Stimulated activated CD8-positive, alpha-beta memory T cell treated with anti-CD3 and anti-CD28 coated beads, Interleukin-7, amount 100 ng/mL, for 48 hours (primary cell): ENCODE data around the gene SPAG9.

ENCODE experiments used
- DNase-seq, 2 donors: peaks; one replicate each; pipeline ENCODE4 v3.0.0-alpha.2; 2020; ENCODE audit warnings: low read depth in 1 of 2; ENCODE audit errors: extremely low read depth in 1 of 2

The SPAG9 gene

GRCh38 chr17:50922721-50923405 is 197.8 kb downstream of the SPAG9 start:
- DNase-seq = no peak

DNA sequence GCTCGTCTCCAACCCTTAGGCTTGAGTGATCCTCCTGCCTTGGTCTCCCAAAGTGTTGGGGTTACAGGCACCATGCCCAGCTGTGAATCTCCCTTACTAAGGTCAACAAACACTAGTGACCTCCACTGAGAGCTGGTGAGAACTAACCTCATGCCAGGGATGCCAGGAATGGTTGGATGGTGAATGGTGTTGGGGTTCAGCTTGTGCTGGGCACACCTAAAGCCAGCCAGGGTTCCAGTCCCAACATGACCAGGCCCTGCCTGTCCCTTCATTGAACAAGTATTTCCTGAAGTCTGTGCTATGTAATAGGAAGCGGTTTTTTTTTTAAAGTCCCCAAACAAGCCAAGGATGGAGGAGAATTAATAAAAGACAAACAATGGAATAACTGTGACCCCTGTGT is 198.6 kb downstream of the SPAG9 start:
- DNase-seq = no peak

DNA sequence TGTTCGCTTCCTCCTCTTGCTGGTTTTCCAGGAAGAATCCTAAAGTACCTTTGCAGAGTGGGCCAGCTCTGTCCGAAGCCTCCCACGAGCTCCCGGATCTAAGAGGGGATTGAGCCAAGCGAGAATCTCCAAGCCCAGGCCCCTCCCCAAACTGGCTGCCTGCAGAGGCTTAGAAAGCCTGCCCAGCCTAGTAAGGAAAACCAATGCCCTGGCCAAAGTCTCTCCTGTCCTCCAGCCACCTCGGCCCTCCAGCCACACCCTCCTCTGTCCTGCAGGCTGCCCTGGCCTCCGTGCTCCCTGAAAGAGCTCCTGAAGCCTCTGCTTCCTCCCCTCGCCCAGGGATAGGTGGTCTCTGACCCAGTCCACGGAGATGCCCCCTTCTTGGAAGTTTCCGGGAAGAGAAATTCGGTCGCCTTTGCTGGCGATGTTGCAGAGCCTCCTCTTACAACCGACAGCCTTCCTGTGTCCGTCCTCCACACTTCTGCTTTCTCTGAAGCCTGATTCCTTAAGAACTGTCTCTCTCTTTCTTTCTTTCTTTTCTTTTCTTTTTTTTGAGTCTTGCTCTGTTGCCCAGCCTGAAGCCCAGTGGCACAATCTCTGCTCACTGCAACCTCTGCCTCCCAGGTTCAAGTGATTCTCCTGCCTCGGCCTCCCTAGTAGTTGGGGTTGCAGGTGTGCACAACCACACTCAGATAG is 199.6 kb downstream of the SPAG9 start:
- DNase-seq = no peak

- no peak for DNase-seq
Measured at GRCh38 chr17:50920041-50920410, 200.6 kb downstream of the SPAG9 start.

- DNase-seq = peak; percentile 48 to 80
Measured at GRCh38 chr17:50919321-50920040, 201.2 kb downstream of the SPAG9 start.

GRCh38 chr17:50918933-50919296 is 201.8 kb downstream of the SPAG9 start:
- peak in 1 of 2 donors; percentile 54 for DNase-seq

DNA sequence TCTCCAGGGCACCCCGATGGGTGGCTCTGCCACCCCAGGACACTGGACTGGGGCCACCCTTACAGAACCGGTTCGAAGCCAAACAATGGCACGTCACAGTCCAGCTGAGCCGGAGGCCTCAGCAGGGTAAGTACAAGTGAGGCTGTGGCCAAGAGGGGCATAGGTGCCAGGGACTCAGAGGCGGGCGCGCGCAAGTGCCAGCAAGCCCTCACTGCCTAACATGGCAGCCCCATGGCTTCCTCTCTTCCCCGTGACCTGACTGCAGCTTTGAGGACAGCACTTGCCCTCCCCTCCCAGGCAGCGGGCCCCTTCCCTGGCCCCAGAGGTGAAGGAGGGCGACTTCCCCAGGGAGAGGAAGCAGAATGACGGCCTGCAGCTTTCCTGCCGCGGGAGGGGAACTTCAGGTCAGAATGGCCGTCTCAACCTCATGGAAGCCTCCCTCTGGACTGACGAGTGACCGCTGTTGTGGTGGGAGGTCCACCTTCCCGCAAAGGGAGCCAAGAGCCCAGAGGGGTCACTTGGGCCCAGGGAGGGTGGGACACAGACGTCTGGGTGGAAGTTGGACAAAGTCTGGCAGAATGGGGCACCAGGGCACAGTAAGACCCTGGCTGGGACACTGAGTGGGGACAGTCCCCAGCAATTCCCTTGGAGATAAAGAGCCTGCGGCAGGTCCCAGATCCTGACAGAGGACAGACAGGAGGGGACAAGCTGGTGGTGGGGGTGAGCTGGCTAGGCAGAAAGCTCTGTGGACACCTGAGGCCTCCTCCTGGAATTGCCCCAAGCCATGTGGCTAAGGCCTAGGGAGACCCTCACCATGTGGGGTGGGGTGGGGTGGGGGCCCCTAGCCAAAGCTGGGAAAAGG is 202.4 kb downstream of the SPAG9 start:
- DNase-seq = no peak

DNA sequence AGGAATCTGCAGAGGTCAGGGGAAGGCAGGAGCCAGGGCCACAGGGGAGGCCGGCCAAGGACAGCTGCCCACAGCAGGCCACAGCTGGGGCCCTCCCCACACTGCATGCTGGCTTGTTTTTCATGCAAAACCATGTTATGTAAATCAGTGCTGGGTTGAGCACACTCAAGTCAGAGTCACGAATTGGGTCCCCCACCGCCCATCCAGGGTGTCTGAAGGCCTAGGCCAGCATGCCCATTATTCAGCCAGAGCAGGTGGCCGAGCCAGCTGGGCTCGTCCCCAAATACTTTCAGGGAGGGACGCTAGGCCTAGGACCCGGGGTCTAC is 203.3 kb downstream of the SPAG9 start:
- no peak for DNase-seq

GRCh38 chr17:50916708-50917417 is 203.8 kb downstream of the SPAG9 start:
- DNase-seq = no peak

DNA sequence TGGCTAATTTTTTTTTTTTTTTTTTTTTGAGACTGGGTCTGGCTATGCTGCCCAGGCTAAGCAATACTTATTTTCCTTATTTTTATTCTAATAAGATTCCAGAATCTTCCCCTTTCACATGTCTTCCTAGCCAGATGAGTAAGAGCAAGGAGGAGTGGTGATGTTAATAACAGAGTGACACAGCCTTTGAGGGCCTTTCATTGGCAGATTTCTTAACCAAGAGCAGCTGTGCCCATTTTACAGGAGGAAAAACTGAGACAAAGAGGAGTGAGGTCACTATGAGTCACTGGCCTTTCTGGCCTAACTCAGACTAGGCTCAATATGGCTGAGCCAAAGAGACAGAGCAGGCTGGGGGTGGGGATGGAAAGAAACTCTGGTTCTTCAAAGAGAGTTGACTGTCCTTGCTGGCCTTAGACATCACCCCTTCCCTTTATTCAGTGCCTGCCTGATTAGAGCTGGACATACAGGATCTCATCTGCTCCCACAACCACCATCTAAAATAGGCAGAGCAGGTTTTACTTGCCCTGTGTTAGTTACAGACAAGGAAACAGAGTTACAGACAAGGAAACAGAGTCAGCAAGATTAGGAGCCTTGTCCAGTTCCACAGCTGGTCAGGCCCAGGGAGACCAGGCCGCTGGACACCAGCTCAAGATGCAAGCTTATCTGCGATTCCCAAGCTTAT is 204.5 kb downstream of the SPAG9 start:
- no peak for DNase-seq

DNA sequence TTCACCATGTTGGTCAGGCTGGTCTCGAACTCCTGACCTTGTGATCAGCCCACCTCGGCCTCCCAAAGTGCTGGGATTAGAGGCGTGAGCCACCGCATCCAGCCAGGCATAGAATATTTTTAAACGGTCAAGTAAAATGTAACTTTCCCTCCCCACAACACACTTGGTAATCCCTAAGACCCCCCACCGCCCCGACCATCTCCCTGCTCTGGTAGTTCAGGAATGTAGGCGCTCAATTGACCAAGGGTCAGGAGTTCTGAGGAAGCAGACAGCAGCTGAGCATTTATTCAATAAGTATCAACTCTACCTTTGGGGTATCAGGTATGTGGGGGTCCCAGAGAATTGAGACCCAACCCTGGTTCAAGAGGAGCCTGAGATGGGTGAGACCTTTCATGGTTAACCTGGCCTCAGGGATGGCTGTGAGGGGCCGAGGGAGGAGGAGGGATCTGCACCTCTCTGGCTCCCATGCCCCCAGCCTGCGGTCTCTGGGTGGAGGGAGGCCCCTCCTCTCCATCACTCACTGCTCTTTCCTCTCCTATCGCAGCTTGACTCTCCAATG is 206.1 kb downstream of the SPAG9 start:
- no peak for DNase-seq

DNA sequence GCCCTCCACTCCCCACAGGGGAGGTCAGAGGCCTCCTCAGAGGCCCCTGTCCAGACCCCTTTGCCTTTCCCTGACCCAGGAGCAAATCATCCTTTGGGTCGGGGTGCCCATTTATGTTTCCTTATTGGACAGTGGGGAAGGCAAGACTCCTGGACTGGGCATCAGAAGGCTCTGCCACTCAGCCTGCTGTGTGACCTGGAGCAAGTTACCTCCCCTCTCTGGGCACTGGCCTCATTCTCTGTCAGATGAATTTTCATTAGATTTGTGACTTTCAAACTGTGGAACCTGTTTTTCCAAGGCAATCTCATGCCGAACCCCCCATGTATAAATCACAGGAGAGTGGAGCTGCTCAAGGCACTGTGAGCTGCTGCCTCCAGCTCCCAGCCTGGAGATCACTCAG is 207.5 kb downstream of the SPAG9 start:
- DNase-seq = no peak
